Left renal cortex interstitium (tissue), 4 donors: ENCODE results near the gene RNLS. TPM values are rescaled to one million over a fixed set of nuclear protein-coding genes. Genes with fewer than 3 reads are reported as not detected.

Experiments
- DNase-seq, 4 donors: peaks; one replicate each; pipeline ENCODE4 v3.0.0-alpha.2; 2013; ENCODE audit warnings: low read depth in 4 of 4, low spot score in 2 of 4, missing footprints in 1 of 4
- polyA plus RNA-seq, 4 donors: library from polyadenylated mRNA; unstranded; fragments of 120-200 nt; gene quantifications; one replicate each; pipeline ENCODE4 v1.2.1, GENCODE V29; 2013; ENCODE audit not compliant: insufficient read length in 4 of 4

Gene RNLS
- polyA plus RNA-seq, 4 donors = 14.5 to 21.2 (median 15.8) TPM

- no peak for DNase-seq
These were observed 27.8 kb downstream of the RNLS start for GRCh38 chr10:88555190-88555908.

- DNase-seq = peak in 1 of 4 donors; percentile 36
These were observed 29.9 kb downstream of the RNLS start for GRCh38 chr10:88553116-88553752.

GRCh38 chr10:88551246-88551645, 31.9 kb downstream of the RNLS start:
- DNase-seq = no peak

GRCh38 chr10:88546497-88546896, 36.6 kb downstream of the RNLS start:
- no peak for DNase-seq

- no peak for DNase-seq
These were observed 37.8 kb downstream of the RNLS start for GRCh38 chr10:88545359-88545758.

GRCh38 chr10:88544140-88544870, 38.8 kb downstream of the RNLS start:
- DNase-seq = no peak

GRCh38 chr10:88542522-88542921, 40.6 kb downstream of the RNLS start:
- no peak for DNase-seq

- DNase-seq = peak in 3 of 4 donors; percentile 18 to 57 (median 37)
These were observed 41.9 kb downstream of the RNLS start for GRCh38 chr10:88541116-88541626.

GRCh38 chr10:88540351-88540750, 42.8 kb downstream of the RNLS start:
- no peak for DNase-seq

GRCh38 chr10:88538048-88538447, 45.1 kb downstream of the RNLS start:
- no peak for DNase-seq

- DNase-seq = no peak
These were observed 45.8 kb downstream of the RNLS start for GRCh38 chr10:88537322-88537721.

- no peak for DNase-seq
These were observed 46.7 kb downstream of the RNLS start for GRCh38 chr10:88536437-88536836.

- DNase-seq = no peak
These were observed 48.9 kb downstream of the RNLS start for GRCh38 chr10:88534072-88534665.

GRCh38 chr10:88531392-88532052, 51.6 kb downstream of the RNLS start:
- DNase-seq = no peak

GRCh38 chr10:88530629-88531391, 52.3 kb downstream of the RNLS start:
- DNase-seq = no peak

- DNase-seq = no peak
These were observed 53.0 kb downstream of the RNLS start for GRCh38 chr10:88530093-88530492.

- no peak for DNase-seq
These were observed 54.1 kb downstream of the RNLS start for GRCh38 chr10:88528806-88529570.

- DNase-seq = no peak
These were observed 54.9 kb downstream of the RNLS start for GRCh38 chr10:88528201-88528600.

- DNase-seq = no peak
These were observed 55.9 kb downstream of the RNLS start for GRCh38 chr10:88527245-88527644.
